ENCODE data around the gene ACACA.

ACACA gene

DNA sequence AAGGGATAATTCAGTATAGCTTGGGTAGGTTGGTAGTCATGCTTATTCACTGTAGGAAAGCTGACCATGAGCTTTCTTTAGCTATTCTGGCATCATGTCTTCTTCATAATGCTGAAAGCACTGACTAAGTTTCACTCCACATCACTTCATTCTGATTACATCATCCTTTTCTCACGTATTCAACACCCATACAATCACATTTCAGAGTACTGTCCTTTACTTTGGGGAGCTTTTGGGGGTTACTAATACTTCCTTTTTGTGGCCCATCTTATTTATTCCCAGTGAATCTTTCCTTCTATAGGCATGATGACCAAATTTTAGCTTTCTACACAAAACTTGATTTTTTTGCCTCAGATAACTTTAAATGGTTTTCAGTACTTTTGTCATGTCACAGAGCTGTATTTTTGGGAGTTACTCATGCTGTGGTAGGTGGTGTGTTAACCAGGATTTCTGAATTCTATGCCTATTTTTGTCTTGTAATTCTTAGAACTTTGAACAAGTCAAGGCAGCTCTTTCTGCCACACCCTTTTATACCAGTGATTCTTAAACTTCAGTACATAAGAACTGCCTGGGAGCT is 23.5 kb upstream of the ACACA start:
- ChIA-PET CTCF (interaction anchor here (0.6 to 1.4 kb wide), 4 partner anchors 8 to 340 kb away, joined by 3 to 9 read pairs (median 3); no protein-coding TSS in a partner anchor), POLR2A (interaction anchor here (1.4 kb wide), 1 partner anchor 58 kb away, joined by 3 read pairs; no protein-coding TSS in a partner anchor)
- no peaks in the 10 kb centered on the region for H3K4me1 ChIP-seq (ENCODE audit: control insufficient read depth, insufficient read depth, low read length)
- no peaks in the 10 kb centered on the region for H3K9me3 ChIP-seq (ENCODE audit: control insufficient read depth, insufficient read depth, low read depth, low read length)
- H3K36me3 ChIP-seq (ENCODE audit: control insufficient read depth in 2 of 2, insufficient read depth in 1 of 2, low read length in 2 of 2) = peaks cover 61 to 71% of the 10 kb centered on the region in 2 experiments
- peak overlapping the region; percentile 1; the same call in 1 of the 2 replicates for H3K27ac ChIP-seq (ENCODE audit: extremely low read depth, low read depth, low read length)
- H3K4me3 ChIP-seq (ENCODE audit: low read depth, low read length) = no peak overlapping the region
- TF ChIP-seq, protein P1, sequence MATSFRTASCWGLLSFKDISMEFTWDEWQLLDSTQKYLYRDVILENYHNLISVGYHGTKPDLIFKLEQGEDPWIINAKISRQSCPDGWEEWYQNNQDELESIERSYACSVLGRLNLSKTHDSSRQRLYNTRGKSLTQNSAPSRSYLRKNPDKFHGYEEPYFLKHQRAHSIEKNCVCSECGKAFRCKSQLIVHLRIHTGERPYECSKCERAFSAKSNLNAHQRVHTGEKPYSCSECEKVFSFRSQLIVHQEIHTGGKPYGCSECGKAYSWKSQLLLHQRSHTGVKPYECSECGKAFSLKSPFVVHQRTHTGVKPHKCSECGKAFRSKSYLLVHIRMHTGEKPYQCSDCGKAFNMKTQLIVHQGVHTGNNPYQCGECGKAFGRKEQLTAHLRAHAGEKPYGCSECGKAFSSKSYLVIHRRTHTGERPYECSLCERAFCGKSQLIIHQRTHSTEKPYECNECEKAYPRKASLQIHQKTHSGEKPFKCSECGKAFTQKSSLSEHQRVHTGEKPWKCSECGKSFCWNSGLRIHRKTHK (tag by site-specific recombination; IDR thresholded peaks at IDR 0.05) = no peak
- TF ChIP-seq ZNF24 (tag by site-specific recombination; IDR thresholded peaks at IDR 0.05) = peak; percentile 82
- 0 out of 2 replicates have a peak, but pooled peaks have one; percentile 40 for TF ChIP-seq ZBTB17 (tag by site-specific recombination; IDR thresholded peaks at IDR 0.05)
- TF ChIP-seq, protein P2, sequence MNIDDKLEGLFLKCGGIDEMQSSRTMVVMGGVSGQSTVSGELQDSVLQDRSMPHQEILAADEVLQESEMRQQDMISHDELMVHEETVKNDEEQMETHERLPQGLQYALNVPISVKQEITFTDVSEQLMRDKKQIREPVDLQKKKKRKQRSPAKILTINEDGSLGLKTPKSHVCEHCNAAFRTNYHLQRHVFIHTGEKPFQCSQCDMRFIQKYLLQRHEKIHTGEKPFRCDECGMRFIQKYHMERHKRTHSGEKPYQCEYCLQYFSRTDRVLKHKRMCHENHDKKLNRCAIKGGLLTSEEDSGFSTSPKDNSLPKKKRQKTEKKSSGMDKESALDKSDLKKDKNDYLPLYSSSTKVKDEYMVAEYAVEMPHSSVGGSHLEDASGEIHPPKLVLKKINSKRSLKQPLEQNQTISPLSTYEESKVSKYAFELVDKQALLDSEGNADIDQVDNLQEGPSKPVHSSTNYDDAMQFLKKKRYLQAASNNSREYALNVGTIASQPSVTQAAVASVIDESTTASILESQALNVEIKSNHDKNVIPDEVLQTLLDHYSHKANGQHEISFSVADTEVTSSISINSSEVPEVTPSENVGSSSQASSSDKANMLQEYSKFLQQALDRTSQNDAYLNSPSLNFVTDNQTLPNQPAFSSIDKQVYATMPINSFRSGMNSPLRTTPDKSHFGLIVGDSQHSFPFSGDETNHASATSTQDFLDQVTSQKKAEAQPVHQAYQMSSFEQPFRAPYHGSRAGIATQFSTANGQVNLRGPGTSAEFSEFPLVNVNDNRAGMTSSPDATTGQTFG (tag by site-specific recombination; IDR thresholded peaks at IDR 0.05; ENCODE audit: borderline replicate concordance) = no peak
- peak; percentile 87 for TF ChIP-seq PRDM1 (tag by site-specific recombination; IDR thresholded peaks at IDR 0.05)
- no peak for TF ChIP-seq BCL11B (tag by site-specific recombination; IDR thresholded peaks at IDR 0.05; ENCODE audit: low read depth)
- 0 out of 2 replicates have a peak, but pooled peaks have one; percentile 7 for TF ChIP-seq ZNF660 (tag by site-specific recombination; IDR thresholded peaks at IDR 0.05)
- TF ChIP-seq ZBTB21 (tag by site-specific recombination; IDR thresholded peaks at IDR 0.05) = 0 out of 2 replicates have a peak, but pooled peaks have one; percentile 22
- TF ChIP-seq ZNF555 (tag by site-specific recombination; conservative IDR thresholded peaks at IDR 0.05) = no peak
- 0 out of 2 replicates have a peak, but pooled peaks have one; percentile 13 for TF ChIP-seq ZNF558 (tag by site-specific recombination; IDR thresholded peaks at IDR 0.05)
- TF ChIP-seq, protein P3, sequence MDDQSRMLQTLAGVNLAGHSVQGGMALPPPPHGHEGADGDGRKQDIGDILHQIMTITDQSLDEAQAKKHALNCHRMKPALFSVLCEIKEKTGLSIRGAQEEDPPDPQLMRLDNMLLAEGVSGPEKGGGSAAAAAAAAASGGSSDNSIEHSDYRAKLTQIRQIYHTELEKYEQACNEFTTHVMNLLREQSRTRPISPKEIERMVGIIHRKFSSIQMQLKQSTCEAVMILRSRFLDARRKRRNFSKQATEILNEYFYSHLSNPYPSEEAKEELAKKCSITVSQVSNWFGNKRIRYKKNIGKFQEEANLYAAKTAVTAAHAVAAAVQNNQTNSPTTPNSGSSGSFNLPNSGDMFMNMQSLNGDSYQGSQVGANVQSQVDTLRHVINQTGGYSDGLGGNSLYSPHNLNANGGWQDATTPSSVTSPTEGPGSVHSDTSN (CRISPR knock-in tag; IDR thresholded peaks at IDR 0.05) = no peak
- 0 out of 2 replicates have a peak, but pooled peaks have one; percentile 15 for TF ChIP-seq ZFP69B (tag by site-specific recombination; IDR thresholded peaks at IDR 0.05)
- TF ChIP-seq ZNF629 (tag by site-specific recombination; IDR thresholded peaks at IDR 0.05) = peak; percentile 77
- peak; percentile 51; the same call in 1 of the 2 replicates for TF ChIP-seq ZNF600 (tag by site-specific recombination; IDR thresholded peaks at IDR 0.05)
- peak; percentile 57 for TF ChIP-seq ZBTB20 (tag by site-specific recombination; IDR thresholded peaks at IDR 0.05)
- peak; percentile 47 for TF ChIP-seq ZNF335 (tag by site-specific recombination; conservative IDR thresholded peaks at IDR 0.05)
- TF ChIP-seq SP2 (tag by site-specific recombination; IDR thresholded peaks at IDR 0.05) = no peak
- TF ChIP-seq ZNF707 (tag by site-specific recombination; IDR thresholded peaks at IDR 0.05) = no peak
- TF ChIP-seq ZNF423 (tag by site-specific recombination; IDR thresholded peaks at IDR 0.05) = no peak
- TF ChIP-seq, protein P4, sequence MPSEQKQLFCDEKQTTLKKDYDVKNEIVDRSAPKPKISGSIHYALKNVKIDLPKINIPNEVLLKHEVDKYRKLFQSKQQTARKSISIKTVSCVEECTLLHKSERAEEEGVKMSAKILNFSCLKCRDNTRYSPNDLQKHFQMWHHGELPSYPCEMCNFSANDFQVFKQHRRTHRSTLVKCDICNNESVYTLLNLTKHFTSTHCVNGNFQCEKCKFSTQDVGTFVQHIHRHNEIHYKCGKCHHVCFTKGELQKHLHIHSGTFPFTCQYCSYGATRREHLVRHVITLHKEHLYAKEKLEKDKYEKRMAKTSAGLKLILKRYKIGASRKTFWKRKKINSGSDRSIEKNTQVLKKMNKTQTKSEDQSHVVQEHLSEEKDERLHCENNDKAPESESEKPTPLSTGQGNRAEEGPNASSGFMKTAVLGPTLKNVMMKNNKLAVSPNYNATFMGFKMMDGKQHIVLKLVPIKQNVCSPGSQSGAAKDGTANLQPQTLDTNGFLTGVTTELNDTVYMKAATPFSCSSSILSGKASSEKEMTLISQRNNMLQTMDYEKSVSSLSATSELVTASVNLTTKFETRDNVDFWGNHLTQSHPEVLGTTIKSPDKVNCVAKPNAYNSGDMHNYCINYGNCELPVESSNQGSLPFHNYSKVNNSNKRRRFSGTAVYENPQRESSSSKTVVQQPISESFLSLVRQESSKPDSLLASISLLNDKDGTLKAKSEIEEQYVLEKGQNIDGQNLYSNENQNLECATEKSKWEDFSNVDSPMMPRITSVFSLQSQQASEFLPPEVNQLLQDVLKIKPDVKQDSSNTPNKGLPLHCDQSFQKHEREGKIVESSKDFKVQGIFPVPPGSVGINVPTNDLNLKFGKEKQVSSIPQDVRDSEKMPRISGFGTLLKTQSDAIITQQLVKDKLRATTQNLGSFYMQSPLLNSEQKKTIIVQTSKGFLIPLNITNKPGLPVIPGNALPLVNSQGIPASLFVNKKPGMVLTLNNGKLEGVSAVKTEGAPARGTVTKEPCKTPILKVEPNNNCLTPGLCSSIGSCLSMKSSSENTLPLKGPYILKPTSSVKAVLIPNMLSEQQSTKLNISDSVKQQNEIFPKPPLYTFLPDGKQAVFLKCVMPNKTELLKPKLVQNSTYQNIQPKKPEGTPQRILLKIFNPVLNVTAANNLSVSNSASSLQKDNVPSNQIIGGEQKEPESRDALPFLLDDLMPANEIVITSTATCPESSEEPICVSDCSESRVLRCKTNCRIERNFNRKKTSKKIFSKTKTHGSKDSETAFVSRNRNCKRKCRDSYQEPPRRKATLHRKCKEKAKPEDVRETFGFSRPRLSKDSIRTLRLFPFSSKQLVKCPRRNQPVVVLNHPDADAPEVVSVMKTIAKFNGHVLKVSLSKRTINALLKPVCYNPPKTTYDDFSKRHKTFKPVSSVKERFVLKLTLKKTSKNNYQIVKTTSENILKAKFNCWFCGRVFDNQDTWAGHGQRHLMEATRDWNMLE (tag by site-specific recombination; conservative IDR thresholded peaks at IDR 0.05; ENCODE audit: low read depth) = 0 out of 2 replicates have a peak, but pooled peaks have one; percentile 26
- no peak for TF ChIP-seq ZNF791 (tag by site-specific recombination; IDR thresholded peaks at IDR 0.05)
- 0 out of 2 replicates have a peak, but pooled peaks have one; percentile 18 for TF ChIP-seq ZEB2 (tag by site-specific recombination; IDR thresholded peaks at IDR 0.05)
- TF ChIP-seq ZNF311 (tag by site-specific recombination; IDR thresholded peaks at IDR 0.05; ENCODE audit: borderline replicate concordance) = no peak
- TF ChIP-seq, protein P5, sequence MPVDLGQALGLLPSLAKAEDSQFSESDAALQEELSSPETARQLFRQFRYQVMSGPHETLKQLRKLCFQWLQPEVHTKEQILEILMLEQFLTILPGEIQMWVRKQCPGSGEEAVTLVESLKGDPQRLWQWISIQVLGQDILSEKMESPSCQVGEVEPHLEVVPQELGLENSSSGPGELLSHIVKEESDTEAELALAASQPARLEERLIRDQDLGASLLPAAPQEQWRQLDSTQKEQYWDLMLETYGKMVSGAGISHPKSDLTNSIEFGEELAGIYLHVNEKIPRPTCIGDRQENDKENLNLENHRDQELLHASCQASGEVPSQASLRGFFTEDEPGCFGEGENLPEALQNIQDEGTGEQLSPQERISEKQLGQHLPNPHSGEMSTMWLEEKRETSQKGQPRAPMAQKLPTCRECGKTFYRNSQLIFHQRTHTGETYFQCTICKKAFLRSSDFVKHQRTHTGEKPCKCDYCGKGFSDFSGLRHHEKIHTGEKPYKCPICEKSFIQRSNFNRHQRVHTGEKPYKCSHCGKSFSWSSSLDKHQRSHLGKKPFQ (tag by site-specific recombination; IDR thresholded peaks at IDR 0.05) = no peak
- TF ChIP-seq ZNF366 (tag by site-specific recombination; conservative IDR thresholded peaks at IDR 0.05) = no peak

Data from HEK293 (cell line).